Fibroblast of the aortic adventitia (primary cell): ENCODE measurements around the gene RBMS3. TPM values are rescaled to one million over a fixed set of nuclear protein-coding genes. Genes with fewer than 3 reads are reported as not detected.

Experiments used
- DNase-seq: peaks from one replicate; pipeline ENCODE4 v3.0.0-alpha.2; 2010; ENCODE audit warnings: low read depth
- H3K4me3 ChIP-seq: 2 replicates; pipeline ENCODE4 v1.5.1; 2011; ENCODE audit warnings: low read depth, mild to moderate bottlenecking, control low read depth, low read length, moderate library complexity
- total RNA-seq: library from RNA; depleted of rRNA; stranded (reverse); fragments of >200 nt; gene quantifications from 2 replicates; pipeline ENCODE4 v1.2.3, GENCODE V29; 2012; ENCODE audit warnings: low replicate concordance
- TF ChIP-seq, protein P1 (sequence below): IDR thresholded peaks from 2 replicates; pipeline ENCODE4 v1.5.1; 2011; ENCODE audit warnings: mild to moderate bottlenecking, low read length, control low read depth, inconsistent platforms; ENCODE audit not compliant: insufficient read depth

The RBMS3 gene
- total RNA-seq, 1 donor = 84.1 TPM

DNA sequence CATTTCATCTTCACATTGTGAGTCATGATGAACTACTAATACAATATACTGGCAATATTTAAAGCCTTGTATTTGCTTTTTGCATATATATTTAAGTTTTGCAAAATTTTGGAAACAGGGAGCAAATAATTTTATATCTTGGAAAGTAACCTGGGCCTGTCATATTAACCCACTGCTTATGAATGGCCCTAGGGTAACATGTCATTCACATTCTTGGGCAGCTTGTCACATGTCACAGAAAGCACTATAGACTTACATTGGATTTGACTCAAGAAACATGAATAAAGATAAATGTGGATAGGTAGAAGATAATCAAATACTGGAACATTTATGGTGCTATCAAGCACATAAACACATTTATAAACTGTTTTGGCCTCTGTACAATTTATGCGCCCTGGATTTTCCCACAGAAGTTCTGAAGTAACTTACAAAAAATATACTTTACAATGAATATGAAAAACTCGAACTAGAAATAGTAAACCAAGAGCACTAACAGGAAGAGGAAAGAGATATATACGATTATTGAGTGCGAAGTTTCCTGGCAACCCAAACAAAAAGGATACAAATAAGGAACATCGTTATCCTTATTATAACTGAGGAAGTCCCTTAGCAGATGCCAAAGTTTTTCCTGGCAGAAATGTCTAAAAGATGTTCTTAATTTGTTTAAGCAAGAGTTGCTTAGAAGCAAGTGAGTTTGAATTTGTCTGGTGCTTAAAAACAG, 257.2 kb downstream of the RBMS3 start:
- TF ChIP-seq, protein P1, sequence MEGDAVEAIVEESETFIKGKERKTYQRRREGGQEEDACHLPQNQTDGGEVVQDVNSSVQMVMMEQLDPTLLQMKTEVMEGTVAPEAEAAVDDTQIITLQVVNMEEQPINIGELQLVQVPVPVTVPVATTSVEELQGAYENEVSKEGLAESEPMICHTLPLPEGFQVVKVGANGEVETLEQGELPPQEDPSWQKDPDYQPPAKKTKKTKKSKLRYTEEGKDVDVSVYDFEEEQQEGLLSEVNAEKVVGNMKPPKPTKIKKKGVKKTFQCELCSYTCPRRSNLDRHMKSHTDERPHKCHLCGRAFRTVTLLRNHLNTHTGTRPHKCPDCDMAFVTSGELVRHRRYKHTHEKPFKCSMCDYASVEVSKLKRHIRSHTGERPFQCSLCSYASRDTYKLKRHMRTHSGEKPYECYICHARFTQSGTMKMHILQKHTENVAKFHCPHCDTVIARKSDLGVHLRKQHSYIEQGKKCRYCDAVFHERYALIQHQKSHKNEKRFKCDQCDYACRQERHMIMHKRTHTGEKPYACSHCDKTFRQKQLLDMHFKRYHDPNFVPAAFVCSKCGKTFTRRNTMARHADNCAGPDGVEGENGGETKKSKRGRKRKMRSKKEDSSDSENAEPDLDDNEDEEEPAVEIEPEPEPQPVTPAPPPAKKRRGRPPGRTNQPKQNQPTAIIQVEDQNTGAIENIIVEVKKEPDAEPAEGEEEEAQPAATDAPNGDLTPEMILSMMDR = no peak
- H3K4me3 ChIP-seq = no peak overlapping the region
- DNase-seq = peak; percentile 53

DNA sequence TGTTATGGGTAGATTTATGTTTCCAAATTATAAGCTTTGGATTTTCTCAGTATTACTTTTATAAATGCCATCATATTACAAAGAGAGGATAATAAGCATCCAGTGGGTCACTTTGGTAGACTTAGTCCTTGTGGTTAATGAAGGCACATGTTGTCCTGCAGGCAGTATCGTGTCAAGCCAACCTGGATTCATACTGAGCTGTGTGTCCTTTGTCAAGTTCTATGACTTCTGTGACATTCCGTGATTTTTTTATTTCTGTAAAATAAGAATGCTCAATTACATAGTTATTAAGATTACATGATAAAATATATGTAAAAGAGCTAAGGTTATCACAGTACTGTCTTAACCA, 257.7 kb downstream of the RBMS3 start:
- no peak overlapping the region for H3K4me3 ChIP-seq

DNA sequence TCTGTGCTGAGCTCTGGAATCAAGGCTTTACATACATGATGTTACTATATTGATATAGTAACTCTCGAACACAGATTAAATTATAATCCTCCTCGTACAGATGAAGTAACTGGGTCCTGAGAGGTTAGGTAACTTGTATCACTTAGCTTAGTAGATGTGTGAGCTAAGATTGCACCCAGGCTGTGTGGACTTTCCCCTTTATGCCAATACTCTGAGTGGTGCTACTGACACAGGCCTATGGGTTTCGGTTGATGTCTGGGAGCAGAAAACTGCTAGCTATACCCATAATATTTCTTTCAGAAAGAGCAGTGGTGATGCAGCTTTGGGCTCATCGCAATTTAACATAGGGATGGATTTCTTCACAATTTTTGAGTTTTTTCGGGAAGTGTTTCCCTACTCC, 259.7 kb downstream of the RBMS3 start:
- TF ChIP-seq, protein P1 = no peak
- H3K4me3 ChIP-seq = no peak overlapping the region

More for the DNA sequence above, 257.7 kb downstream of the RBMS3 start:
- TF ChIP-seq, protein P1 = no peak
- no peak for DNase-seq

DNA sequence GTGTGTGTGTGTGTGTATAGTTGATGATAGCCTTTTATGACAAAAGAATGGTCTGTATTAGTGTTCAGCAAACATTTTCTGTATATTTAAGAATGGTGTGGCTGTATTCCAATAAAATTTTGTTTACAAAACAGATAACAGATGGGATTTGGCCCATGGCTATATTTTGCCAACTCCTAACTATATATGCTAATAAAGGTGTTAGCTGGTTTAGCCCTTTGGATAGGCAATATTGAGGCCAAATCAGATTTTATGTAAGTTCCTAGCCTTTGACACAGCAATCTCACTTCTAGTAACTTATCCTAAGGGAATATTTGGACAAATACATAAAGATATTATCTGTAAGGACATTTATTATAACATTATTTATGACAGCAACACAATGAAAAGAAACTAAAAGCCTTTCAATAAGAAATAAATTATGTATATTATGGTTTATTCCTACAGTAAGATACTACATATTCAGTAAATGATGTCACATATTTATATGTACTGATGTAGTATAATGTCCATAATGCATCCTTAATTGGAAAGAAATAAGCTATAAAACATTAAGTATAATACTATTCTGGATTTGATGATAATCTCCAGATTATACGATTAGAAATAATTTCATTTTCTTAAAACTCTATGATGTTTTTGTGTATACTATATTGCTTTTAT, 264.0 kb downstream of the RBMS3 start:
- DNase-seq = no peak
- TF ChIP-seq, protein P1 = no peak
- no peak overlapping the region for H3K4me3 ChIP-seq

More for the DNA sequence above, 259.7 kb downstream of the RBMS3 start:
- DNase-seq = no peak

DNA sequence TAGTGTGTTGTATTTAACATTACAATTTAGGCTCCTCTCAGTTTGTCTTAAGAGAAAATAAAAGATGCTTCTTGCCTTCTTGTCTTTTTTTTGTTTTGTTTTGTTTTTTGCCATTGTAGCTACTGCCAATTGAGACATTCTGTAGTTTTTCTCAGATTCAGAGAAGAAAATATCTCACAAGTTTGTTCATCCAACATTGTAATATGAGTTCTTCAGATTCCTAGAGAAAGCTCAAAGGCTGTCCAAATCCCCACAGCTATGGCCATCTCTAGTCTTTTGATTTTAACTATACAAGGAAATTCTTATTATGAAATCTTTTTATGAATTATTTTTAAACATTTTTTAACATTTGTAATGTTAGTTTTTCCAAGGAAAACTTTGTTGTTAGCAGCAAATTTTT, 264.7 kb downstream of the RBMS3 start:
- DNase-seq = no peak
- no peak overlapping the region for H3K4me3 ChIP-seq
- TF ChIP-seq, protein P1 = no peak

DNA sequence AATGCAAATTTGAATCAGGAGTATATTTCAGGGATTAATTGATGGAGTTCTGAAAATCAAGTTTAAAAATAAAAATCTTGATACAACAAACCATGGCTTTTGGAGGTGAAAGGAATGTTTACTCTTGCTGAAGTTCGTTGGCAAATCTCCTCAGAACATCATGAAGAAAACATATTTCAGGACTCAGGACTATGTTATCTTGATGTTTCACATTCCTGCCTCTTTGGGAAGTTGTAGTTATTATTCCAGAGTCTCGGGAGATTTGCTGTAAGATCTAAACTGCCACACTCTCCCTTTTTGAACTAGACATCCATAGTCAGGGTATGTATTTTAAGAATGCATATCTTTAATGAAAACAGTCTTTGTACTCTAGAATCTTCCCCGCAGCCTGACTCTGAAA, 271.2 kb downstream of the RBMS3 start:
- no peak overlapping the region for H3K4me3 ChIP-seq
- TF ChIP-seq, protein P1 = no peak
- peak; percentile 81 for DNase-seq

DNA sequence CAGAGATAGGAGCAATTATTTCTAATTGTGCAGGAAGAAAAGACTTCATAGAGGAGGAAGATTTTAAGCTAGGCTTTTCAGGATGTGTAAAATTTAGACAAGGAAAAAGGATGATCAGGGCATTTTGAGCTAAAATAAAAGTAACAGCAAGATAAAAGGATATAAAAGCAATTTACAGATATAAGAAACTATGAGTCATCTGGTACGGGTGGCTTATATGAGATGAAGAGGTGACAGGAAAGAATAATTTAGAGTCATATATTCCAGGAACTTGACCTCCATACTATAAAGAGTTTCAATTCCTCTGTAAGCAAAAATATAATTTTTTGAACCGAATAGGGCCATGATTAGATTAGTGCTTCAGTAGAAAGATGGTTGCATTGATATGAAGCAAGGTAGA, 273.7 kb downstream of the RBMS3 start:
- TF ChIP-seq, protein P1 = no peak
- DNase-seq = no peak
- no peak overlapping the region for H3K4me3 ChIP-seq
